ENCODE data around the gene FAM117B.

DNA sequence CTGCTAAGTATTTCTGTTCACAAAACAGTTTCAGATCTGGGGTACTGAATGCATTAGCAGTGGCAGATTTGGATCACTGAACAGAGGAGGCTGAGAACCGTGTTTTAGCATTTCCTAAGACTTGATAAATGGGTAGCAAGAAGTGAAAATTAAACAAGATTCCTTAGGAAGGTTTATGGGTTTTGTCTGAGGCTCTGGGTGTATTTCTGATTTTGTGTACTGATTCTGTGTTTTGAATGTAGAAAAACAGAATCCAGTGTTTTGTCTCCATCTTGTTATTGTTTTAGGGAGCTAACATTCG, 1.4 kb downstream of the FAM117B start:
- TF ChIP-seq ZNF384 (IDR thresholded peaks at IDR 0.05) (no peak), SP1 (IDR thresholded peaks at IDR 0.05) (no peak), BHLHE40 (IDR thresholded peaks at IDR 0.05; ENCODE audit: borderline replicate concordance) (no peak), NFRKB (IDR thresholded peaks at IDR 0.05) (no peak), CTBP1 (IDR thresholded peaks at IDR 0.05; ENCODE audit: borderline replicate concordance) (no peak), FOXA1 (IDR thresholded peaks at IDR 0.05) (no peak), FOXK2 (IDR thresholded peaks at IDR 0.05) (no peak), LEF1 (IDR thresholded peaks at IDR 0.05; ENCODE audit: borderline replicate concordance) (no peak), SUZ12 (IDR thresholded peaks at IDR 0.05) (no peak), ARNT (IDR thresholded peaks at IDR 0.05) (no peak), ELF4 (IDR thresholded peaks at IDR 0.05) (no peak), TARDBP (IDR thresholded peaks at IDR 0.05) (no peak), HDGF (IDR thresholded peaks at IDR 0.05; ENCODE audit: borderline replicate concordance) (no peak), FOXM1 (IDR thresholded peaks at IDR 0.05; ENCODE audit: borderline replicate concordance) (no peak)

All from HEK293T (cell line).